Fibroblast of the aortic adventitia (primary cell): ENCODE data around the gene ACAD10. TPM values are rescaled to one million over a fixed set of nuclear protein-coding genes. Genes with fewer than 3 reads are reported as not detected.
"Not testable (repeated sequence)": the region's sequence is repeated elsewhere in the genome, so short reads cannot be mapped to it uniquely, and the experiment has no call there.

Experiments used
- DNase-seq: peaks from one replicate; pipeline ENCODE4 v3.0.0-alpha.2; 2010; ENCODE audit warnings: low read depth
- H3K4me3 ChIP-seq: 2 replicates; pipeline ENCODE4 v1.5.1; 2011; ENCODE audit warnings: low read depth, mild to moderate bottlenecking, control low read depth, low read length, moderate library complexity
- total RNA-seq: library from RNA; depleted of rRNA; stranded (reverse); fragments of >200 nt; gene quantifications from 2 replicates; pipeline ENCODE4 v1.2.3, GENCODE V29; 2012; ENCODE audit warnings: low replicate concordance
- TF ChIP-seq, protein P1 (sequence below): IDR thresholded peaks from 2 replicates; pipeline ENCODE4 v1.5.1; 2011; ENCODE audit warnings: mild to moderate bottlenecking, low read length, control low read depth, inconsistent platforms; ENCODE audit not compliant: insufficient read depth

The ACAD10 gene
- total RNA-seq, 1 donor, result 15.1 TPM

DNA sequence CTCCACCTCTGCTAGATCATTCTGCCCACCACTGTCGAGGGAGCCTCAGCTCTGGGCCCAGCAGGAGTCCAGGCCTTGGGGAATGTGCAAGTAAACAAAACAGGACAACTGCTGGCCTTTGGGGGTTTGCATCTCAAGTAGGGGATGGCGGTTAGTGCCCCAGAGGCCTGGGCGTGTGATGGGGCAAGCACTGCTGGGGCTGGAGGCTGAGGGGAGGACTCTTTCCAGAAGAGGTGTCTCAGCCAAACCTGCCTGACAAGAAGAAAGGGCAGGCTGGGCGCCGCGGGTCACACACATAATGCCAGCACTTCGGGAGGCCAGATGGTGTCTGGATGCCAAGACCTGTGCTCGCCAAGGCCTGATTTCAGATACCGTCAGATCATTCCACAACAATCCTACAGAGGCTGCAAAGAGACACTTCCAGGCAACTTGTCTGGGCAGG lies 72.3 kb downstream of the ACAD10 start:
- DNase-seq, result no peak
- no peak overlapping the region for H3K4me3 ChIP-seq
- TF ChIP-seq, protein P1, sequence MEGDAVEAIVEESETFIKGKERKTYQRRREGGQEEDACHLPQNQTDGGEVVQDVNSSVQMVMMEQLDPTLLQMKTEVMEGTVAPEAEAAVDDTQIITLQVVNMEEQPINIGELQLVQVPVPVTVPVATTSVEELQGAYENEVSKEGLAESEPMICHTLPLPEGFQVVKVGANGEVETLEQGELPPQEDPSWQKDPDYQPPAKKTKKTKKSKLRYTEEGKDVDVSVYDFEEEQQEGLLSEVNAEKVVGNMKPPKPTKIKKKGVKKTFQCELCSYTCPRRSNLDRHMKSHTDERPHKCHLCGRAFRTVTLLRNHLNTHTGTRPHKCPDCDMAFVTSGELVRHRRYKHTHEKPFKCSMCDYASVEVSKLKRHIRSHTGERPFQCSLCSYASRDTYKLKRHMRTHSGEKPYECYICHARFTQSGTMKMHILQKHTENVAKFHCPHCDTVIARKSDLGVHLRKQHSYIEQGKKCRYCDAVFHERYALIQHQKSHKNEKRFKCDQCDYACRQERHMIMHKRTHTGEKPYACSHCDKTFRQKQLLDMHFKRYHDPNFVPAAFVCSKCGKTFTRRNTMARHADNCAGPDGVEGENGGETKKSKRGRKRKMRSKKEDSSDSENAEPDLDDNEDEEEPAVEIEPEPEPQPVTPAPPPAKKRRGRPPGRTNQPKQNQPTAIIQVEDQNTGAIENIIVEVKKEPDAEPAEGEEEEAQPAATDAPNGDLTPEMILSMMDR, result no peak

DNA sequence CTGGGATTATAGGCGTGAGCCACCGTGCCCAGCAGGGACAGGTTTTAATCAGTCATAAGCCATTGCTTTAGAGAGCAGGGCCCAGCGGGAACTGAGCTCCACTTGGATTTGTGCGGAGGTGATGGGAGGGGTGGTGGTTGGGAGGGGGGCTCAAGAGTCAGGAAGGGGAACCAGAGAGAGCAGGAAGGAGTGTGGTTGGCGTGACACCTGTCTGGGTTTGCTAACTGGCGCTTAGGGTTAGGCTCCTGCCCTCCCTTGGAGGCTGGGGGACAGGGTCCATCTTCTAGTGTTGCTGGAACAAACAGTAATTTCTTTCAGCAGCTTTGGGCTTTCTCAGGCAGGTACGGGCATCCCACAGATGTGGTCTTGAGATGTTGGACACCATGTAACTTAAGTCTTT lies 73.4 kb downstream of the ACAD10 start:
- TF ChIP-seq, protein P1, result no peak
- no peak overlapping the region for H3K4me3 ChIP-seq
- no peak for DNase-seq

GRCh38 chr12:111759991-111760390 lies 74.1 kb downstream of the ACAD10 start:
- TF ChIP-seq, protein P1, result no peak
- no peak overlapping the region for H3K4me3 ChIP-seq
- DNase-seq, result no peak

GRCh38 chr12:111761099-111761498 lies 75.2 kb downstream of the ACAD10 start:
- TF ChIP-seq, protein P1, result no peak
- DNase-seq, result no peak
- H3K4me3 ChIP-seq, result no peak overlapping the region

DNA sequence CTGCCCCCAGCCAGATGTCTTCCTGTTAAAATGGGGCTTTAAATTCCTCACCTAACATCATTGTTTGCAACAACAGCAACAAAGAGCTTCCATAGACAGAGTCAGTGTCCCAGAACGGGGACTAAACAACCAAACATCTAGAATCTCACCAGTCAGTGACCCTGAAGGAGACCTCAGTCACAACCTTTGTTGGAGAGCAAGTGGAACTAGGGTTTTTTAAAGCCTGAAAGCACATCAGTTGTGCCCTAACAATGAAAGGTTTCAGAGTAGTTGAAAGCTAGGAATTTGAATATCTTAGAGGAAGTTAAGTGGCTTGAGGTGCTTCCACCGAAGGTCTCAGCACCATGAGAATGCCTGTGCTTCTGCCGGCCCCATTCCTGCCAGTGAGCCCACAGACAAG lies 75.9 kb downstream of the ACAD10 start:
- TF ChIP-seq, protein P1, result no peak
- H3K4me3 ChIP-seq, result no peak overlapping the region
- DNase-seq, result no peak

GRCh38 chr12:111763552-111763951 lies 77.7 kb downstream of the ACAD10 start:
- not testable (repeated sequence) for H3K4me3 ChIP-seq, DNase-seq

- TF ChIP-seq, protein P1, result no peak
- no peak overlapping the region for H3K4me3 ChIP-seq
- DNase-seq, result no peak
These were observed 78.4 kb downstream of the ACAD10 start for GRCh38 chr12:111764120-111764821.
